GM12865 (cell line): ENCODE data around the gene HS3ST4.

ENCODE experiments used
- DNase-seq: peaks from one replicate; pipeline ENCODE4 v3.0.0; 2010; ENCODE audit warnings: low read depth
- H3K4me3 ChIP-seq: 2 replicates; pipeline ENCODE4 v1.5.1; 2011; ENCODE audit warnings: mild to moderate bottlenecking, low read depth, low read length, control low read depth
- TF ChIP-seq, protein P1 (sequence below): IDR thresholded peaks from 2 replicates; pipeline ENCODE4 v1.5.1; 2011; ENCODE audit warnings: low read length, control low read depth, low read depth, inconsistent platforms; ENCODE audit not compliant: insufficient read depth; ENCODE audit errors: missing control alignments

Gene HS3ST4

GRCh38 chr16:25922438-25922837, 230.7 kb downstream of the HS3ST4 start:
- no peak for DNase-seq
- H3K4me3 ChIP-seq, result no peak overlapping the region
- TF ChIP-seq, protein P1, sequence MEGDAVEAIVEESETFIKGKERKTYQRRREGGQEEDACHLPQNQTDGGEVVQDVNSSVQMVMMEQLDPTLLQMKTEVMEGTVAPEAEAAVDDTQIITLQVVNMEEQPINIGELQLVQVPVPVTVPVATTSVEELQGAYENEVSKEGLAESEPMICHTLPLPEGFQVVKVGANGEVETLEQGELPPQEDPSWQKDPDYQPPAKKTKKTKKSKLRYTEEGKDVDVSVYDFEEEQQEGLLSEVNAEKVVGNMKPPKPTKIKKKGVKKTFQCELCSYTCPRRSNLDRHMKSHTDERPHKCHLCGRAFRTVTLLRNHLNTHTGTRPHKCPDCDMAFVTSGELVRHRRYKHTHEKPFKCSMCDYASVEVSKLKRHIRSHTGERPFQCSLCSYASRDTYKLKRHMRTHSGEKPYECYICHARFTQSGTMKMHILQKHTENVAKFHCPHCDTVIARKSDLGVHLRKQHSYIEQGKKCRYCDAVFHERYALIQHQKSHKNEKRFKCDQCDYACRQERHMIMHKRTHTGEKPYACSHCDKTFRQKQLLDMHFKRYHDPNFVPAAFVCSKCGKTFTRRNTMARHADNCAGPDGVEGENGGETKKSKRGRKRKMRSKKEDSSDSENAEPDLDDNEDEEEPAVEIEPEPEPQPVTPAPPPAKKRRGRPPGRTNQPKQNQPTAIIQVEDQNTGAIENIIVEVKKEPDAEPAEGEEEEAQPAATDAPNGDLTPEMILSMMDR, result no peak

- no peak overlapping the region for H3K4me3 ChIP-seq
- TF ChIP-seq, protein P1, result no peak
- no peak for DNase-seq
Measured at GRCh38 chr16:25925421-25925820, 233.7 kb downstream of the HS3ST4 start.

- DNase-seq, result no peak
- TF ChIP-seq, protein P1, result no peak
- H3K4me3 ChIP-seq, result no peak overlapping the region
Measured at GRCh38 chr16:25931473-25932035, 239.8 kb downstream of the HS3ST4 start.

- TF ChIP-seq, protein P1, result no peak
- H3K4me3 ChIP-seq, result no peak overlapping the region
- no peak for DNase-seq
Measured at GRCh38 chr16:25941800-25942499, 250.2 kb downstream of the HS3ST4 start.

- TF ChIP-seq, protein P1, result no peak
- no peak overlapping the region for H3K4me3 ChIP-seq
- DNase-seq, result no peak
Measured at GRCh38 chr16:25950586-25951281, 259.0 kb downstream of the HS3ST4 start.

GRCh38 chr16:25951999-25952398, 260.2 kb downstream of the HS3ST4 start:
- no peak overlapping the region for H3K4me3 ChIP-seq
- no peak for DNase-seq
- TF ChIP-seq, protein P1, result no peak

DNA sequence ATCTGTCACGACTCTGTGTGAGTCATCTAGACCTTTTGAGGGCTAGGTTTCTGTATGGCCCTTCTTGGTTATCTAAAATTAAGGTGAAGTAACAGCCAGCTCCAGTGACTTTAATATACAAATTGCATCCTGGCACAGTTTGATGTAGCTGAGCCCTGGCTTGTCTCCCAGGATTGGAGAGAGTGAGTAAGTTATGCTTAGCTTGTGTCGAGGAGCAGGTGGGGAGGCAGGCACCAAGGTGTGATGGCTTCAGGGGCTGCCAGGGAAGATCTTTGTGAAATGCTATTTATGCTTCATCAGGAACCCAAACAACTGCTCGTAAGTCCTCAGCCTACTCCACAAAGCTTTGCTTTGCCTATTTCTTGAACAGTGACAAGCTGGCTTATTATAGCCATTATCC, 261.2 kb downstream of the HS3ST4 start:
- no peak overlapping the region for H3K4me3 ChIP-seq
- DNase-seq, result no peak
- TF ChIP-seq, protein P1, result no peak
